HL-60 (cell line): ENCODE measurements around the gene RPS6KA4.

Source experiments
- DNase-seq, 2 experiments: peaks; one replicate each; pipeline ENCODE4 v3.0.0-alpha.2; 2010 to 2020; ENCODE audit warnings: low read depth in 1 of 2, low spot score in 1 of 2
- H3K27ac ChIP-seq: fragments of 250-450 bp; sonication (Bioruptor Pico); replicated peaks from 2 replicates; pipeline ENCODE4 v1.5.1; 2020; ENCODE audit warnings: mild to moderate bottlenecking, moderate library complexity
- H3K27me3 ChIP-seq: fragments of 250-450 bp; sonication (Bioruptor Pico); 2 replicates; pipeline ENCODE4 v1.5.1; 2021; ENCODE audit warnings: mild to moderate bottlenecking, moderate library complexity; ENCODE audit not compliant: insufficient read depth, poor library complexity, severe bottlenecking
- H3K4me3 ChIP-seq: replicated peaks from 2 replicates; pipeline ENCODE4 v1.5.1; 2011; ENCODE audit warnings: mild to moderate bottlenecking, control low read depth, low read length; ENCODE audit not compliant: insufficient read depth
- GABPA ChIP-seq: IDR thresholded peaks from 2 replicates; pipeline ENCODE4 v1.6.1; 2012; ENCODE audit warnings: low read depth
- POLR2AphosphoS5 ChIP-seq: IDR thresholded peaks from 2 replicates; pipeline ENCODE4 v1.6.1; 2012; ENCODE audit warnings: low read depth
- SPI1 ChIP-seq: IDR thresholded peaks from 2 replicates; pipeline ENCODE4 v1.6.1; 2012; ENCODE audit warnings: low read depth, mild to moderate bottlenecking, borderline replicate concordance
- TF ChIP-seq, protein P1 (sequence below): IDR thresholded peaks from 2 replicates; pipeline ENCODE4 v1.6.1; 2012; ENCODE audit warnings: low read depth; ENCODE audit not compliant: insufficient replicate concordance
- TF ChIP-seq, protein P2 (sequence below): IDR thresholded peaks from one replicate; pipeline ENCODE4 v1.5.1; 2011; ENCODE audit warnings: low read length, control low read depth, inconsistent platforms; ENCODE audit not compliant: insufficient read depth

RPS6KA4 gene

DNA sequence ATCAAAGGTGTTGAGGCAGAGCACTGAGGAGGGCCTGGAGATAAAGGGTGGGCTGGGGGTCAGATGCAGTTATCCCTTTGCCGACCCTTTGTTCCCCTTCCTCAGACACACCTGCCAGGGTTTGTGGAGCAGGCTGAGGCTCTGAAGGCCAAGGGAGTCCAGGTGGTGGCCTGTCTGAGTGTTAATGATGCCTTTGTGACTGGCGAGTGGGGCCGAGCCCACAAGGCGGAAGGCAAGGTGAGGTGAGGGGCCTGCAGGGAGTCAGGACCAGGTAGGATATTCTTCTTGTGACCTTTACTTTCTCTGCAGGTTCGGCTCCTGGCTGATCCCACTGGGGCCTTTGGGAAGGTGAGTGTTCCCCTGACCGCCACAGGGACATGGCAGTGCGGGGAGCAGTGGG lies 38.4 kb upstream of the RPS6KA4 start:
- Histone ChIP-seq H3K27me3 (no peaks in the 10 kb centered on the region), H3K4me3 (no peak overlapping the region), H3K27ac (no peak overlapping the region)
- no peak for DNase-seq
- TF ChIP-seq SPI1, result no peak
- TF ChIP-seq, protein P1, sequence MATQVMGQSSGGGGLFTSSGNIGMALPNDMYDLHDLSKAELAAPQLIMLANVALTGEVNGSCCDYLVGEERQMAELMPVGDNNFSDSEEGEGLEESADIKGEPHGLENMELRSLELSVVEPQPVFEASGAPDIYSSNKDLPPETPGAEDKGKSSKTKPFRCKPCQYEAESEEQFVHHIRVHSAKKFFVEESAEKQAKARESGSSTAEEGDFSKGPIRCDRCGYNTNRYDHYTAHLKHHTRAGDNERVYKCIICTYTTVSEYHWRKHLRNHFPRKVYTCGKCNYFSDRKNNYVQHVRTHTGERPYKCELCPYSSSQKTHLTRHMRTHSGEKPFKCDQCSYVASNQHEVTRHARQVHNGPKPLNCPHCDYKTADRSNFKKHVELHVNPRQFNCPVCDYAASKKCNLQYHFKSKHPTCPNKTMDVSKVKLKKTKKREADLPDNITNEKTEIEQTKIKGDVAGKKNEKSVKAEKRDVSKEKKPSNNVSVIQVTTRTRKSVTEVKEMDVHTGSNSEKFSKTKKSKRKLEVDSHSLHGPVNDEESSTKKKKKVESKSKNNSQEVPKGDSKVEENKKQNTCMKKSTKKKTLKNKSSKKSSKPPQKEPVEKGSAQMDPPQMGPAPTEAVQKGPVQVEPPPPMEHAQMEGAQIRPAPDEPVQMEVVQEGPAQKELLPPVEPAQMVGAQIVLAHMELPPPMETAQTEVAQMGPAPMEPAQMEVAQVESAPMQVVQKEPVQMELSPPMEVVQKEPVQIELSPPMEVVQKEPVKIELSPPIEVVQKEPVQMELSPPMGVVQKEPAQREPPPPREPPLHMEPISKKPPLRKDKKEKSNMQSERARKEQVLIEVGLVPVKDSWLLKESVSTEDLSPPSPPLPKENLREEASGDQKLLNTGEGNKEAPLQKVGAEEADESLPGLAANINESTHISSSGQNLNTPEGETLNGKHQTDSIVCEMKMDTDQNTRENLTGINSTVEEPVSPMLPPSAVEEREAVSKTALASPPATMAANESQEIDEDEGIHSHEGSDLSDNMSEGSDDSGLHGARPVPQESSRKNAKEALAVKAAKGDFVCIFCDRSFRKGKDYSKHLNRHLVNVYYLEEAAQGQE, result no peak

DNA sequence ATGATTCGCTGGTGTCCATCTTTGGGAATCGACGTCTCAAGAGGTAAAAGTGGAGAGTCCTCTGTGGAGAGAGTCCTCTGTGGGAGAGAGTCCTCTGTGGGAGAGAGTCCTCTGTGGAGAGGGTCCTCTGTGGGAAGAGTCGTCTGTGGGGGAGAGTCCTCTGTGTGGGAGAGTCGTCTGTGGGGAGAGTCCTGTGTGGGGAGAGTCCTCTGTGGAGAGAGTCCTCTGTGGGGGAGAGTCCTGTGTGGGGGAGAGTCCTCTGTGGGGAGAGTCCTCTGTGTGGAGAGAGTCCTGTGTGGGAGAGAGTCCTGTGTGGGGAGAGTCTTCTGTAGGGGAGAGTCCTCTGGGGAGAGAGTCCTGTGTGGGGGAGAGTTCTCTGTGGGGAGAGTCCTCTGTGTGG lies 37.9 kb upstream of the RPS6KA4 start:
- no peak for TF ChIP-seq SPI1
- no peak for TF ChIP-seq GABPA
- TF ChIP-seq, protein P1, result no peak
- no peak overlapping the region for H3K4me3 ChIP-seq
- no peaks in the 10 kb centered on the region for H3K27me3 ChIP-seq
- no peak overlapping the region for H3K27ac ChIP-seq
- no peak for DNase-seq

DNA sequence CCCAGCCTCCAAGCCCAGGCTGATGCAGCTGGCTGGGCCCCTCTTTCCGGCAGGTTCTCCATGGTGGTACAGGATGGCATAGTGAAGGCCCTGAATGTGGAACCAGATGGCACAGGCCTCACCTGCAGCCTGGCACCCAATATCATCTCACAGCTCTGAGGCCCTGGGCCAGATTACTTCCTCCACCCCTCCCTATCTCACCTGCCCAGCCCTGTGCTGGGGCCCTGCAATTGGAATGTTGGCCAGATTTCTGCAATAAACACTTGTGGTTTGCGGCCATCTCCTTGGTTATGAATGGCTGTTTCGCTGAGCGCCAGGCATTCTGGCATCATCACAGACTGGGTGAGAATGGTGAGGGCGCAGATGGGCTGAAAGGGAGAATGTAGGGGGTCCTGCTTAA lies 37.4 kb upstream of the RPS6KA4 start:
- no peaks in the 10 kb centered on the region for H3K27me3 ChIP-seq
- H3K4me3 ChIP-seq, result no peak overlapping the region
- no peak overlapping the region for H3K27ac ChIP-seq
- no peak for DNase-seq
- TF ChIP-seq, protein P2, sequence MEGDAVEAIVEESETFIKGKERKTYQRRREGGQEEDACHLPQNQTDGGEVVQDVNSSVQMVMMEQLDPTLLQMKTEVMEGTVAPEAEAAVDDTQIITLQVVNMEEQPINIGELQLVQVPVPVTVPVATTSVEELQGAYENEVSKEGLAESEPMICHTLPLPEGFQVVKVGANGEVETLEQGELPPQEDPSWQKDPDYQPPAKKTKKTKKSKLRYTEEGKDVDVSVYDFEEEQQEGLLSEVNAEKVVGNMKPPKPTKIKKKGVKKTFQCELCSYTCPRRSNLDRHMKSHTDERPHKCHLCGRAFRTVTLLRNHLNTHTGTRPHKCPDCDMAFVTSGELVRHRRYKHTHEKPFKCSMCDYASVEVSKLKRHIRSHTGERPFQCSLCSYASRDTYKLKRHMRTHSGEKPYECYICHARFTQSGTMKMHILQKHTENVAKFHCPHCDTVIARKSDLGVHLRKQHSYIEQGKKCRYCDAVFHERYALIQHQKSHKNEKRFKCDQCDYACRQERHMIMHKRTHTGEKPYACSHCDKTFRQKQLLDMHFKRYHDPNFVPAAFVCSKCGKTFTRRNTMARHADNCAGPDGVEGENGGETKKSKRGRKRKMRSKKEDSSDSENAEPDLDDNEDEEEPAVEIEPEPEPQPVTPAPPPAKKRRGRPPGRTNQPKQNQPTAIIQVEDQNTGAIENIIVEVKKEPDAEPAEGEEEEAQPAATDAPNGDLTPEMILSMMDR, result no peak
- TF ChIP-seq POLR2AphosphoS5 (no peak), GABPA (no peak), SPI1 (no peak)
- TF ChIP-seq, protein P1, result no peak

DNA sequence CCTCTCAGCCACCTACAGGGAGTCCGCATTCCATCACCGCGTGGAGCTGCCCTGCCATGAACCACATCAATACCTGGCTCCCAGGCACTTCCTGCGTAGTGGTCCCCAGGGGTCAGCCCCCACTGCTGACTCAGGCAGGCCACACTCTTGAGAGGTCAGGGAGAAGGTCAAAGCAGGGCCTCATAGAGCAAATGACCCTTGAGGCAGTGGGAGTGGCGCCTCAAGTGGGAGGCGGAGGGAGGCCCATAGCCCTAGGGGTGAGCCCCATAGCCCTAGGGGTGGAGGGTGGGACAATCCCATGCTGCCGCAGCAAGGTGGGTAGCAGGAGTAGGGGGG lies 36.1 kb upstream of the RPS6KA4 start:
- DNase-seq, result no peak
- Histone ChIP-seq H3K4me3 (no peak overlapping the region), H3K27me3 (no peaks in the 10 kb centered on the region), H3K27ac (no peak overlapping the region)
- TF ChIP-seq GABPA (no peak), POLR2AphosphoS5 (no peak), SPI1 (no peak)
- TF ChIP-seq, protein P2, result no peak
- TF ChIP-seq, protein P1, result no peak
